ENCODE measurements around the gene KLHL11. TPM values are rescaled to one million over a fixed set of nuclear protein-coding genes. Genes with fewer than 3 reads are reported as not detected.

KLHL11 gene
- total and polyA plus RNA-seq, 4 donors = 0.68 to 12.6 (median 7.1) TPM

- Histone ChIP-seq H3K36me3 (ENCODE audit: control insufficient read depth in 4 of 4, insufficient read depth in 3 of 4, low read depth in 1 of 4, low read length in 3 of 4) (peaks cover 11 to 18% (median 16%) of the 10 kb centered on the region in 4 donors), H3K27ac (ENCODE audit: low read depth in 1 of 2, low read length in 2 of 2) (no peak overlapping the region), H3K4me3 (ENCODE audit: low read depth in 1 of 3, low read length in 3 of 3) (no peak overlapping the region), H3K4me1 (ENCODE audit: control insufficient read depth in 4 of 4, insufficient read depth in 4 of 4, low read length in 3 of 4) (peaks cover 9 to 48% (median 35%) of the 10 kb centered on the region in 4 donors), H3K27me3 (ENCODE audit: control insufficient read depth in 4 of 4, insufficient read depth in 4 of 4, low read length in 3 of 4) (no peaks in the 10 kb centered on the region), H3K9ac (ENCODE audit: low read depth in 1 of 2, low read length in 2 of 2) (no peak overlapping the region), H3K9me3 (ENCODE audit: control insufficient read depth in 4 of 4, low read length in 3 of 4) (no peaks in the 10 kb centered on the region)
- DNase-seq (ENCODE audit: low spot score) = no peak
- WGBS = 83% methylated on average over 3 of the region's 3 CpGs
- no peak for TF ChIP-seq REST (IDR thresholded peaks at IDR 0.05)
- TF ChIP-seq GABPA (IDR thresholded peaks at IDR 0.05 in 1 of 2, conservative IDR thresholded peaks at IDR 0.05 in 1 of 2) = no peak
- no peak for TF ChIP-seq JUND (IDR thresholded peaks at IDR 0.05)
- no peak for TF ChIP-seq YY1 (IDR thresholded peaks at IDR 0.05)
- TF ChIP-seq FOXA2 (IDR thresholded peaks at IDR 0.05) = no peak
- no peak for TF ChIP-seq TAF1 (conservative IDR thresholded peaks at IDR 0.05)
- TF ChIP-seq FOXA1 (IDR thresholded peaks at IDR 0.05) = no peak
- TF ChIP-seq RAD21 (IDR thresholded peaks at IDR 0.05) = no peak
- TF ChIP-seq SP1 (IDR thresholded peaks at IDR 0.05) = no peak
- no peak for TF ChIP-seq HNF4G (IDR thresholded peaks at IDR 0.05)
- no peak for TF ChIP-seq HNF4A (conservative IDR thresholded peaks at IDR 0.05)
- TF ChIP-seq MAX (IDR thresholded peaks at IDR 0.05) = no peak
- TF ChIP-seq CTCF (IDR thresholded peaks at IDR 0.05; ENCODE audit: low read depth, low read length, missing input control) = no peak
- no peak for TF ChIP-seq NR2F2 (IDR thresholded peaks at IDR 0.05)
- no peak for TF ChIP-seq ZBTB33 (IDR thresholded peaks at IDR 0.05)
- no peak for TF ChIP-seq ATF3 (IDR thresholded peaks at IDR 0.05)
Measured at GRCh38 chr17:41868568-41868967, 3.3 kb upstream of the KLHL11 start.

GRCh38 chr17:41865596-41865893 lies 322 bp upstream of the KLHL11 start:
- Histone ChIP-seq H3K9me3 (ENCODE audit: control insufficient read depth in 4 of 4, low read length in 3 of 4) (no peaks in the 10 kb centered on the region), H3K9ac (ENCODE audit: low read depth in 1 of 2, low read length in 2 of 2) (peak overlapping the region in 1 of 2 donors; percentile 48), H3K4me3 (ENCODE audit: low read depth in 1 of 3, low read length in 3 of 3) (peak overlapping the region in 1 of 3 donors; percentile 90), H3K36me3 (ENCODE audit: control insufficient read depth in 4 of 4, insufficient read depth in 3 of 4, low read depth in 1 of 4, low read length in 3 of 4) (peaks cover 3 to 15% (median 11%) of the 10 kb centered on the region in 4 donors), H3K27me3 (ENCODE audit: control insufficient read depth in 4 of 4, insufficient read depth in 4 of 4, low read length in 3 of 4) (no peaks in the 10 kb centered on the region), H3K4me1 (ENCODE audit: control insufficient read depth in 4 of 4, insufficient read depth in 4 of 4, low read length in 3 of 4) (peaks cover 10 to 45% (median 30%) of the 10 kb centered on the region in 4 donors), H3K27ac (ENCODE audit: low read depth in 1 of 2, low read length in 2 of 2) (peak overlapping the region in 1 of 2 donors; percentile 64)
- WGBS = 1% methylated on average over 10 of the region's 10 CpGs
- no peak for DNase-seq (ENCODE audit: low spot score)
- TF ChIP-seq FOXA2 (IDR thresholded peaks at IDR 0.05) (no peak), HNF4A (conservative IDR thresholded peaks at IDR 0.05) (peak in 1 of 2 donors; percentile 26)

Measured in liver (tissue), 9 donors.